Stimulated activated CD4-positive, alpha-beta T cell treated with anti-CD3 and anti-CD28 coated beads, Interleukin-12 subunit alpha, Interleukin-12 subunit beta, amount 100 ng/mL, for 48 hours (primary cell): ENCODE data around the gene PLEKHA4.
"Not testable (repeated sequence)": the region's sequence is repeated elsewhere in the genome, so short reads cannot be mapped to it uniquely, and the experiment has no call there.

Source experiments
- DNase-seq, 3 donors: peaks; one replicate each; pipeline ENCODE4 v3.0.0-alpha.2; 2020; ENCODE audit warnings: low read depth in 2 of 3, low spot score in 1 of 3

The PLEKHA4 gene

GRCh38 chr19:48867746-48868113, 687 bp downstream of the PLEKHA4 start:
- no peak for DNase-seq

- no peak for DNase-seq
These were observed 1.2 kb downstream of the PLEKHA4 start for GRCh38 chr19:48867123-48867745.

DNA sequence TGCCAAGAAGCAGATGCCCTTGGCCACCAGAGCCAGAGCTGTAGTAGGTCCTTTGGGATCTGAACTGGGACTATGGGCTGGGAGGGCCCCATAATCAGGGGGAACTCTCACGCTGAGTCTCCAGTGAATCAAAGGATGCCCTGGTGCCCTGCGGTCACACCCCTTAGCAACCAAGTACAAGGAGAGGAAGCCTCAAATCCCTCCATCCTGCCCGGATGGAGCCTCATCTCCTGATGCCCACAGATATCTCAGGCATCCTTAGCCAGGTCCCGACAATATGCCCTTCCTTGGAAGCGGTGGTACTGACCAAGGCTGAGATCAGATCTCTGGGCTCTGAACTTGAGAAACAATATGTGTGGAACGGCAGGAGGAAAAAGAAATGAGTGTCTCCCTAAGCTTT, 1.7 kb downstream of the PLEKHA4 start:
- no peak for DNase-seq

- no peak for DNase-seq
These were observed 5.6 kb downstream of the PLEKHA4 start for GRCh38 chr19:48862827-48863226.

GRCh38 chr19:48861313-48861712, 7.1 kb downstream of the PLEKHA4 start:
- DNase-seq, result no peak

DNA sequence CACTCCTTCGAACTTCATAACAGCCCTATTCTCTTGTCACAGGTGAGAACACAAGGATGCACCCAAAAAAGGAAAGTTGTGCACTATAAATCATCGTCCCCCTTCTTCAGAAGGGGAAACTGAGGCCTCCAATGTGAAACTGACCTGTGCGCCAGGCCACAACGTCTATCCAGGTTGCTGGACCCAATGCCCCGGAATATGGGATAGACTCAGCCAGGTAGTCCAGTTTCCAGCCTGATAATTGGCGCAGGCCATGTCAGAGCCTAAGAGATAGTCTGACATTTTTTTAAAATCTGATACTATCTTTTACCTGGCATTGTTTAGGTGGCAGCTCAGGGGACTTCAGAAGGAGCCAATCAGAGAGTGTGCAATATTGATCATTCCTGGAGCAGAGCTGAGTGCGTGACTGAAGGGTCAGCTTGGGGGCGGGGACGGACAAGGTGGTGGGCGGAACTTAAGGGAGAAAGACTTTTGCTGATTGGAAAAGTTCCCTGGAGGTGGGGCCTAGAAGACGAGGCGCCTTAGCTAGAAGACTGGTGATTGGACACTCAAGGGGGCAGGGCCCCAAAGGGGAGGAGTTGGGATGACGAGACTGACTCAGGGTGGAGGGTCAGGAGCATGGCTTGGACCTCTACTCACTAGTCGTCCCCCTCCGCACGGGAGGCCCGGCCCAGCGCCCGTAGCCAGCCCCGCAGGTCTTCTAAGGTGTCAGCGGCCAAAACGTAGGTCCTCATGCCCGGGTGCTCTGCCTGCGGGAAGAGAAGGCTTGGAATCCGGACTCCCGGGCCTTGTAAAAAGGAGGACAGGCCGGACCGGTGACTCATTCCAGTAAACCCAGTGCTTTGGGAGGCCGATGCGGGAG, 8.5 kb downstream of the PLEKHA4 start:
- no peak for DNase-seq

- peak; percentile 68 to 75 (median 69) for DNase-seq
These were observed 9.3 kb downstream of the PLEKHA4 start for GRCh38 chr19:48858984-48859710.

DNA sequence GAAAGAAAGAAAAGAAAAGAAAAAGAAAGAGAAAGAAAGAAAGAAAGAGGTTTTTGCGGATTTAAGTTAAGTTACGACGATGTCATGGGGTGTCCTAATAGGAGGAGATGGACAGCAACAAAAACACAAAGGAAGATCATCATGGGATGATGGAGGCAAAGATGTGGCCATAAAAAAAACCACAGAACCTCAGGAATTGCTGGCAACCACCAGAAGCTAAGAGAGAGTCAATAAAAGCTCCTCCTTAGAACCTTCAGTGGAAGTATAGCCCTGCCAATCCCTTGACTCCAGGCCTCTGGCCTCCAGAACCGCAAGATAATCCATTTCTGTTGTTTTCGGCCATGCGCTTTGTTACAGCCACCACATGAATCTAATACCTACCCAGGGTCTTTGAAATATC, 11.5 kb downstream of the PLEKHA4 start:
- no peak for DNase-seq

GRCh38 chr19:48854103-48854502, 14.3 kb downstream of the PLEKHA4 start:
- DNase-seq, result no peak

- DNase-seq, result no peak
These were observed 14.9 kb downstream of the PLEKHA4 start for GRCh38 chr19:48853483-48853882.

DNA sequence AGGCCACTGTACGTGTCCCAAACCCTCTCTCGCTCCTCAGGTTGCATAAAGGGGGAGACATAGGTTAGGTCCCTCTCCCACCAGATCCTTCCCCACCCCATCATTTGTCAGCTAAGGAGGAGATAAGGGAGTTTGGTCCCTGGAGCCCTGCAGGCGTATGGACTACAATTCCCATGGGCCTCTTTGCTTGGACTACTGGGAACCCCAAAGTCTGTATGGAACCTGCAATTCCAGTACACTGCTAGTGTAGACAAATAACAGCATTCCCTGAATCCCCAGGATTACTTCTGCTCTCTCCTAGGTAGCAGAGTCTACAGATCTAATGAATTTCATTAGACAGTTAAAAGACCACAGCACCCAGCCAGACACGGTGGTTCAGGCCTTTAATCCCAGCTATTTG, 16.1 kb downstream of the PLEKHA4 start:
- no peak for DNase-seq

DNA sequence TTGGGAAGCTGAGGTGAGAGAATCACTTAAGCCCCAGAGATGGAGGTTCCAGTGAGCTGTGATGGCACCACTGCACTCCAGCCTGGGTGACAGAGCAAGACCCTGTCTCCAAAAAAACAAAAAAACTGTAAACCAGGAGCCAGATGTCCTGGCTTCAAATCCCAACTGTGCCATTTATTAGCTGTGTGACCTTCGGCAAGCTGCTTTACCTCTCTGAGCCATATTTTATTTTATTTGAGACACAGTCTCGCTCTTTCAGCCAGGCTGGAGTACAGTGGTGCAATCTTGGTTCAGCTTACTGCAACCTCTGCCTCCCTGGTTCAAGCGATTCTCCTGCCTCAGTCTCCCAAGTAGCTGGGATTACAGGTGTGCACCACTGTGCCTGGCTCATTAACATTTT, 21.8 kb downstream of the PLEKHA4 start:
- DNase-seq, result not testable (repeated sequence)

- DNase-seq, result no peak
These were observed 23.0 kb downstream of the PLEKHA4 start for GRCh38 chr19:48845384-48845783.

GRCh38 chr19:48844472-48844871, 23.9 kb downstream of the PLEKHA4 start:
- no peak for DNase-seq

DNA sequence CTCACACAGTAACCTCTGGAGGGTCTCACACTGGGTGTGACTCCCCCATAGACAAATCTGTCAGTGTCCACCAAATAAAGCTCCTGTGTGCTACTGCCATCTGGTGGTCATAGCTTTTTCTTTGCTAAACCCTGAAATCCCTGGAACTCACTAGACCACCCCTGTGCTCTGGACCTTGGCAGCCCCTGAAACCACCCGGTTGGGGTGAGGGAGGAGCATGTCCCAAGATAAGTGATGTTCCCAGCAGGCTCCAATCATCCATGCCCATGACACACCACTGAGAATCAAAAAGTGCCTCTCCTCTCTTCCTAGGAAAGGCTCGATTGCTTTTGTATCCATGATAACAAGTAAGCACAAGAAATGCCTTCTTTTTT, 25.6 kb downstream of the PLEKHA4 start:
- DNase-seq, result peak in 2 of 3 donors; percentile 25 to 78

DNA sequence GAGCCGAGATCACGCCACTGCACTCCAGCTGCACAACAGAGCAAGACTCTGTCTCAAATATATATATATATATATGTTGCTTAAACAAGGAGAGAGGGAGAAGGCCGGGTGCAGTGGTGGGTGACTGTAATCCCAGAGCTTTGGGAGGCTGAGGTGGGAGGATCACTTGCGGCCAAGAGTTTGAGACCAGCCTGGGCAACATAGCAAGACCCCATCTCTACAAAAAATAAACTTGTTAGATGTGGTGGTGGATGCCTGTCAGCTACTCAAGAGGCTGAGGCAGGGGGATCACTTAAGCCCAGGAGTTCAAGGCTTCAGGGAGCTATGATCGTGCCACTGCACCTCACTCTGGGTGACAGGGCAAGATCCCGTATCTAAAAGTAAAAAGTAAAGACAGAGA, 26.8 kb downstream of the PLEKHA4 start:
- DNase-seq, result no peak

DNA sequence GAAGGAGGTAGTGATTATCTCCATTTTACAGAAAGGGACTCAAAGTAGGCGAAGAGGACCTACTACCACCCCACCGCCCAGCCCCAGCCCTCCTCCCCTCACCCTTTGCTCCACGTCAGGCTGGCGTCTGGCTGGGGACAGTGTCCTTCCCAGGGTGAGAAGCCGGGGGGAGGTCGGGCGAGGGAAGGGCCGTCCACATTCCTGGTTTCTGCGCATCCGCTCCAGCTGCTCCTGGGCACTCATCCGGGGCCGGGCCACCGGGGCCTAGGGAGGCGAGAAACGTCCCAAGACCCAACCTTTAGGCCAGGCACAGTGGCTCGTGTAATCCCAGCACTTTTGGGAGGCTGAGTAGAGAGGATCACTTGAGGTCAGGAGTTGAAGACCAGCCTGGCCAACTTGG, 27.4 kb downstream of the PLEKHA4 start:
- DNase-seq, result no peak

- DNase-seq, result no peak
These were observed 30.7 kb downstream of the PLEKHA4 start for GRCh38 chr19:48837687-48838086.

DNA sequence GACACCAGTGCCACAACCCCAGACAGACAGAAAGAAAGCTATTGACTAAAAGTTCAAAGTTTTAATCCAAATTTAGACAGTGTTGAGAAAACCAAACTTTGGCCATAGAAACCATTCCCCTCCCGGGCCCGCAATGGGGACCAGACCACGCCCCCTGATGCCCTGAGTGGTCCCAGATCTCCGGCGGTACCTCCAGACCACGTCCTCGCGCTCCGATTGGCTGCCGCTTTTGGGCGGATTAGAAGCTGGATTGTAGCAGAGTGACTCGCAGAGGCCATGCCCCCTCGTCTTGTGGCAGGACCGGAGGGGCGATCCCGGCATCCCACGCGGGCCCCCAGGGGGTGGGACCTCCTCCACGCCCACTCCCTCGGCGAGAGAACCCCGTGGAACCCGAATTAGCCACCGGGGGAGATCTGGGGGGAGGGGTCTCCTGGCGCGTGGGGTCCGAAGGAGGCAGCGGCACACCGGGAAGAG, 31.3 kb downstream of the PLEKHA4 start:
- DNase-seq, result peak; percentile 61 to 68 (median 65)

DNA sequence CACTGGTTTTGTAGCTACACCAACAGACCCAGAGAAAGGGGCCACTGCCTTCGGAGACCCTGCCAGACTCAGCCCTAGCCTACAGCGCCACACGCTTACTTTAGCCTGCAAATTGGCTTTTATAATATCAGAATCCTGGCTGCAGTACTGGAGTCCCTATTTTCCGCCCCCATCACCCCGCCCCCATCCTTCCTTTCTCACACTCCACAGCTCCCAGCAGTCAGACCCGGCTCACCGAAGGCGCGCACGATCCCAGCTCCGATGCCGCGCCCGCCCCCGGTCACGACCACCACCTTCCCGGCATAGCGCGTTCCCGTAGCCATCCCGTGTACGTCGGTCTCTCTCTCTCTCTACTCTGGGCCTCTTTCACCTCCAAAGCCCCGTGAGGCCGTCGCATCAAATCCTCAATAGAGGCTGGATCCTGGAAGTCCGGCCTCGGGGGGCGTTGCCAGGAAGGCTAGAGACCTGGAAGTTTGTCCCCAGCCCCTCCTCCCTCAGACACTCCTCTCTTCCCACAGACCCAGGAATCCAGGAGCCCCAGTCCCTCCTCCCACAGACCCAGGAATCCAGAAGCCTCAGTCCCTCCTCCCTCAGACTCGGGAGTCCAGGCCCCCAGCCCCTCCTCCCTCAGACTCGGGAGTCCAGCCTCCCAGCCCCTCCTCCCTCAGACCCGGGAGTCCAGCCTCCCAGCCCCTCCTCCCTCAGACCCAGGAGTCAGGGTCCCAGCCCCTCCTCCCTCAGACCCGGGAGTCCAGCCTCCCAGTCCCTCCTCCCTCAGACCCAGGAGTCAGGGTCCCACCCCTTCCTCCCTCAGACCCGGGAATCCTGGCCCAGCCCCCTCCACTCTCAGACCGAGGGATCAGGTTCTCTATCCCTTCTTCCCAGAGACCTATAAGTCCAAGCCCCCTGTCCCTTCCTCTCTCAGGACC, 32.1 kb downstream of the PLEKHA4 start, which contains the start of gene HSD17B14:
HSD17B14 (minus strand) TSS at position 403 of the 929 bp plus-strand sequence; CDS start at position 323, 80 bp downstream.
- DNase-seq, result no peak

GRCh38 chr19:48835734-48836088, 32.7 kb downstream of the PLEKHA4 start:
- DNase-seq, result peak; percentile 92 to 96 (median 93)
